ENCODE results near the gene C16orf95.

C16orf95 gene

GRCh38 chr16:87278191-87279093 lies 38.8 kb downstream of the C16orf95 start:
- peak; percentile 87 for DNase-seq (ENCODE audit: low spot score)
- TF ChIP-seq, protein P1, sequence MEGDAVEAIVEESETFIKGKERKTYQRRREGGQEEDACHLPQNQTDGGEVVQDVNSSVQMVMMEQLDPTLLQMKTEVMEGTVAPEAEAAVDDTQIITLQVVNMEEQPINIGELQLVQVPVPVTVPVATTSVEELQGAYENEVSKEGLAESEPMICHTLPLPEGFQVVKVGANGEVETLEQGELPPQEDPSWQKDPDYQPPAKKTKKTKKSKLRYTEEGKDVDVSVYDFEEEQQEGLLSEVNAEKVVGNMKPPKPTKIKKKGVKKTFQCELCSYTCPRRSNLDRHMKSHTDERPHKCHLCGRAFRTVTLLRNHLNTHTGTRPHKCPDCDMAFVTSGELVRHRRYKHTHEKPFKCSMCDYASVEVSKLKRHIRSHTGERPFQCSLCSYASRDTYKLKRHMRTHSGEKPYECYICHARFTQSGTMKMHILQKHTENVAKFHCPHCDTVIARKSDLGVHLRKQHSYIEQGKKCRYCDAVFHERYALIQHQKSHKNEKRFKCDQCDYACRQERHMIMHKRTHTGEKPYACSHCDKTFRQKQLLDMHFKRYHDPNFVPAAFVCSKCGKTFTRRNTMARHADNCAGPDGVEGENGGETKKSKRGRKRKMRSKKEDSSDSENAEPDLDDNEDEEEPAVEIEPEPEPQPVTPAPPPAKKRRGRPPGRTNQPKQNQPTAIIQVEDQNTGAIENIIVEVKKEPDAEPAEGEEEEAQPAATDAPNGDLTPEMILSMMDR (IDR thresholded peaks at IDR 0.05; ENCODE audit: extremely low read depth, insufficient read depth, missing control alignments), result peak; percentile 89
- in situ Hi-C loops (cut with MboI; ENCODE audit: low pct_unique_long_range_greater_than_20kb, low sequenced_read_pairs, unreplicated experiment), result no loop called here

GRCh38 chr16:87276924-87277323 lies 40.3 kb downstream of the C16orf95 start:
- in situ Hi-C loops (cut with MboI; ENCODE audit: low pct_unique_long_range_greater_than_20kb, low sequenced_read_pairs, unreplicated experiment), result no loop called here
- no peak for DNase-seq (ENCODE audit: low spot score)
- TF ChIP-seq, protein P1 (IDR thresholded peaks at IDR 0.05; ENCODE audit: extremely low read depth, insufficient read depth, missing control alignments), result no peak

GRCh38 chr16:87276091-87276701 lies 41.0 kb downstream of the C16orf95 start:
- TF ChIP-seq, protein P1 (IDR thresholded peaks at IDR 0.05; ENCODE audit: extremely low read depth, insufficient read depth, missing control alignments), result no peak
- in situ Hi-C loops (cut with MboI; ENCODE audit: low pct_unique_long_range_greater_than_20kb, low sequenced_read_pairs, unreplicated experiment), result no loop called here
- no peak for DNase-seq (ENCODE audit: low spot score)

DNA sequence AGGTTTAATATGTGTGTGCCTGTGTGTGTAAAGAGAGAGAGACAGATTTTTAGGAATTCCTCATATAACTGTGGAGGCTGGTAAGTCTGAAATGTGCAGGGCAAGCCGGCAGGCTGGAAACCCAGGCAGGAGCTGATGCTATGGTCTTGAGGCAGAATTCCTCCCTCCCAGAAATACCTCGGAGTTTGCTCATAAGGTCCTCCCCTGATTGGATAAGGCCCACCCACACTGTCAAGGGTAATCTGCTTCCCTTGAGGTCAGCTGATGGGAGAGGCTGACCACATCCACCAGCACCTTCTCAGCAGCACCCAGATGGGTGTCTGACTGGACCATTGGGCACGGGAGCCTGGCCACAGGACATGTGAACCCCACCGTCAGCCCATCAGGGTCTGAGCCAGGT lies 42.4 kb downstream of the C16orf95 start:
- TF ChIP-seq, protein P1 (IDR thresholded peaks at IDR 0.05; ENCODE audit: extremely low read depth, insufficient read depth, missing control alignments), result no peak
- in situ Hi-C loops (cut with MboI; ENCODE audit: low pct_unique_long_range_greater_than_20kb, low sequenced_read_pairs, unreplicated experiment), result no loop called here
- no peak for DNase-seq (ENCODE audit: low spot score)

DNA sequence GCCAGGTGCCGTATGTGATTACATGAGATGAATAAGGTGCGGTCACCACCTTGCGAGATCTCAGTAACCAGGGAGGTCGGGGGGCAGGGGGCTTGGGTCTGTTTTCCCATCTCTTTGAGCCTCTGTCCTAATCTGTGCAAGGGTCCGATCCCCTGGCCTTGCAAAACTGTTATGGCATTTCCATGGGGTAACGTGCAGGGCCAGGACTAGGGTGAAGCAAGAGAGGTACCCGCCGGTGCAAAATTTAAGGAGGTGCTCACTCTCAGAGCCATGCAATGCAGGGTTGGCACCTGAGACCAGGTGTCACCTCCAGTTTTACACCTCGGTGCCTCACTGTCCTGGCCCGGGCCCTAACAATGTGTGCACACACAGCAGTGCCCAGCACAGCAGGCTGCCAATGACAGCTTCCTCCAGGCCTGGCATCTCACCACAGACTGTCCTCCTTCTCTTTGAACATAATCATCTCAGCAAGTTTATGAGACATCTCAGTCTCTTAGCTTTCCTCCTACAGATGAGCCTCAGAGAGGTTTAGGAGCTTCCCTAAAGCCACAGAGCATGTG lies 43.6 kb downstream of the C16orf95 start:
- no peak for DNase-seq (ENCODE audit: low spot score)
- in situ Hi-C loops (cut with MboI; ENCODE audit: low pct_unique_long_range_greater_than_20kb, low sequenced_read_pairs, unreplicated experiment), result no loop called here
- TF ChIP-seq, protein P1 (IDR thresholded peaks at IDR 0.05; ENCODE audit: extremely low read depth, insufficient read depth, missing control alignments), result no peak

- DNase-seq (ENCODE audit: low spot score), result no peak
- in situ Hi-C loops (cut with MboI; ENCODE audit: low pct_unique_long_range_greater_than_20kb, low sequenced_read_pairs, unreplicated experiment), result no loop called here
- TF ChIP-seq, protein P1 (IDR thresholded peaks at IDR 0.05; ENCODE audit: extremely low read depth, insufficient read depth, missing control alignments), result no peak
Observed at GRCh38 chr16:87271256-87271655, 45.9 kb downstream of the C16orf95 start.

Measured in GM13977 (cell line).